ENCODE measurements around the gene MAPRE2.
A peak's percentile ranks its signal among the peaks of the same experiment; 100 is the strongest.

MAPRE2 gene

GRCh38 chr18:35040988-35041814, at the start of gene MAPRE2:
Gene MAPRE2, plus strand, starts transcription at chr18:35041413. Its CDS starts 127 bp downstream, at chr18:35041540.
- DNase-seq (ENCODE audit: low spot score): peak; percentile 98

- DNase-seq (ENCODE audit: low spot score): no peak
Measured at GRCh38 chr18:34991561-34991960, 49.7 kb upstream of the MAPRE2 start.

- DNase-seq (ENCODE audit: low spot score): no peak
Measured at GRCh38 chr18:34993289-34993688, 47.9 kb upstream of the MAPRE2 start.

- no peak for DNase-seq (ENCODE audit: low spot score)
Measured at GRCh38 chr18:34995746-34996145, 45.5 kb upstream of the MAPRE2 start.

GRCh38 chr18:34998661-34999060, 42.6 kb upstream of the MAPRE2 start:
- no peak for DNase-seq (ENCODE audit: low spot score)

- DNase-seq (ENCODE audit: low spot score): peak; percentile 27
Measured at GRCh38 chr18:34999756-35000289, 41.4 kb upstream of the MAPRE2 start.

- DNase-seq (ENCODE audit: low spot score): no peak
Measured at GRCh38 chr18:35000457-35000856, 40.8 kb upstream of the MAPRE2 start.

- no peak for DNase-seq (ENCODE audit: low spot score)
Measured at GRCh38 chr18:35002120-35002519, 39.1 kb upstream of the MAPRE2 start.

- DNase-seq (ENCODE audit: low spot score): peak; percentile 67
Measured at GRCh38 chr18:35005963-35006577, 35.1 kb upstream of the MAPRE2 start.

GRCh38 chr18:35010156-35010555, 31.1 kb upstream of the MAPRE2 start:
- no peak for DNase-seq (ENCODE audit: low spot score)

- DNase-seq (ENCODE audit: low spot score): no peak
Measured at GRCh38 chr18:35010993-35011392, 30.2 kb upstream of the MAPRE2 start.

- no peak for DNase-seq (ENCODE audit: low spot score)
Measured at GRCh38 chr18:35019933-35020332, 21.3 kb upstream of the MAPRE2 start.

GRCh38 chr18:35022426-35023001, 18.7 kb upstream of the MAPRE2 start:
- no peak for DNase-seq (ENCODE audit: low spot score)

GRCh38 chr18:35024196-35024595, 17.0 kb upstream of the MAPRE2 start:
- no peak for DNase-seq (ENCODE audit: low spot score)

GRCh38 chr18:35024965-35025364, 16.2 kb upstream of the MAPRE2 start:
- no peak for DNase-seq (ENCODE audit: low spot score)

GRCh38 chr18:35026407-35027061, 14.7 kb upstream of the MAPRE2 start:
- DNase-seq (ENCODE audit: low spot score): peak; percentile 55

GRCh38 chr18:35027206-35027605, 14.0 kb upstream of the MAPRE2 start:
- DNase-seq (ENCODE audit: low spot score): no peak

- DNase-seq (ENCODE audit: low spot score): no peak
Measured at GRCh38 chr18:35028536-35028935, 12.7 kb upstream of the MAPRE2 start.

GRCh38 chr18:35029103-35029502, 12.1 kb upstream of the MAPRE2 start:
- DNase-seq (ENCODE audit: low spot score): no peak

- DNase-seq (ENCODE audit: low spot score): no peak
Measured at GRCh38 chr18:35029770-35030169, 11.4 kb upstream of the MAPRE2 start.

- DNase-seq (ENCODE audit: low spot score): no peak
Measured at GRCh38 chr18:35030277-35030989, 10.8 kb upstream of the MAPRE2 start.

- no peak for DNase-seq (ENCODE audit: low spot score)
Measured at GRCh38 chr18:35032113-35032512, 9.1 kb upstream of the MAPRE2 start.
